GM18868 (cell line): ENCODE measurements around the gene VCPKMT.

Experiments used
- ATAC-seq: cut with Tn5 transposase; IDR thresholded peaks from one replicate; pipeline ENCODE4 v1.9.1; 2021; ENCODE audit warnings: mild to moderate bottlenecking, moderate library complexity; ENCODE audit not compliant: unreplicated experiment

VCPKMT gene

GRCh38 chr14:50116181-50116956 lies at the start of gene VCPKMT:
Gene VCPKMT (minus strand): TSS chr14:50116572. CDS start chr14:50116552, 20 bp downstream.
- peak; percentile 94 for ATAC-seq

- no peak for ATAC-seq
Observed at GRCh38 chr14:50156111-50156510, 39.7 kb upstream of the VCPKMT start.

- no peak for ATAC-seq
Observed at GRCh38 chr14:50148799-50149198, 32.4 kb upstream of the VCPKMT start.

GRCh38 chr14:50139192-50139591 lies 22.8 kb upstream of the VCPKMT start:
- no peak for ATAC-seq

GRCh38 chr14:50127802-50128201 lies 11.4 kb upstream of the VCPKMT start:
- no peak for ATAC-seq

- ATAC-seq, result no peak
Observed at GRCh38 chr14:50123062-50123461, 6.7 kb upstream of the VCPKMT start.

GRCh38 chr14:50122291-50122690 lies 5.9 kb upstream of the VCPKMT start:
- ATAC-seq, result no peak

- no peak for ATAC-seq
Observed at GRCh38 chr14:50121486-50121885, 5.1 kb upstream of the VCPKMT start.

GRCh38 chr14:50117456-50117855 lies 1.1 kb upstream of the VCPKMT start:
- ATAC-seq, result no peak

- ATAC-seq, result no peak
Observed at GRCh38 chr14:50116966-50117365, 594 bp upstream of the VCPKMT start.

GRCh38 chr14:50113381-50114035 lies 2.9 kb downstream of the VCPKMT start:
- ATAC-seq, result peak; percentile 39

- ATAC-seq, result no peak
Observed at GRCh38 chr14:50110323-50111037, 5.9 kb downstream of the VCPKMT start.

- ATAC-seq, result no peak
Observed at GRCh38 chr14:50109342-50109741, 7.0 kb downstream of the VCPKMT start.

- ATAC-seq, result no peak
Observed at GRCh38 chr14:50107850-50108249, 8.5 kb downstream of the VCPKMT start.

GRCh38 chr14:50106178-50106577 lies 10.2 kb downstream of the VCPKMT start:
- ATAC-seq, result no peak

- no peak for ATAC-seq
Observed at GRCh38 chr14:50103558-50103957, 12.8 kb downstream of the VCPKMT start.

GRCh38 chr14:50101417-50101816 lies 15.0 kb downstream of the VCPKMT start:
- no peak for ATAC-seq

GRCh38 chr14:50100805-50101204 lies 15.6 kb downstream of the VCPKMT start:
- no peak for ATAC-seq

GRCh38 chr14:50099335-50099734 lies 17.0 kb downstream of the VCPKMT start:
- no peak for ATAC-seq

GRCh38 chr14:50095895-50096294 lies 20.5 kb downstream of the VCPKMT start:
- ATAC-seq, result peak; percentile 71

- no peak for ATAC-seq
Observed at GRCh38 chr14:50094056-50094755, 22.2 kb downstream of the VCPKMT start.
